ENCODE data around the gene TMC8. TPM values are rescaled to one million over a fixed set of nuclear protein-coding genes. Genes with fewer than 3 reads are reported as not detected.

Gene TMC8
- polyA plus RNA-seq, 1 experiment = not detected

GRCh38 chr17:78124836-78125137 lies 5.8 kb upstream of the TMC8 start:
- Histone ChIP-seq H3K36me3 (ENCODE audit: control insufficient read depth, insufficient read depth, low read length) (no peaks in the 10 kb centered on the region), H3K4me3 (ENCODE audit: low read depth, low read length) (no peak overlapping the region), H3K27me3 (ENCODE audit: control insufficient read depth, insufficient read depth, low read length) (peaks cover 4% of the 10 kb centered on the region; the same call in 1 of the 2 replicates)
- no peak for TF ChIP-seq CTCF (IDR thresholded peaks at IDR 0.05; ENCODE audit: insufficient read depth, low read depth, low read length)
- ChIA-PET CTCF (interaction anchor here (1.3 kb wide), 1 partner anchor 12 kb away, joined by 5 read pairs; no protein-coding TSS in a partner anchor), POLR2A (no interaction called here)
- DNase-seq (ENCODE audit: low read depth) = no peak

- Histone ChIP-seq H3K36me3 (ENCODE audit: control insufficient read depth, insufficient read depth, low read length) (no peaks in the 10 kb centered on the region), H3K27me3 (ENCODE audit: control insufficient read depth, insufficient read depth, low read length) (peaks cover 4% of the 10 kb centered on the region; the same call in 1 of the 2 replicates), H3K4me3 (ENCODE audit: low read depth, low read length) (no peak overlapping the region)
- no peak for TF ChIP-seq CTCF (IDR thresholded peaks at IDR 0.05; ENCODE audit: insufficient read depth, low read depth, low read length)
- POLR2A ChIA-PET = no interaction called here
- no peak for DNase-seq (ENCODE audit: low read depth)
- CTCF ChIA-PET = interaction anchor here (1.3 kb wide), 1 partner anchor 13 kb away, joined by 5 read pairs; no protein-coding TSS in a partner anchor
These were observed 5.2 kb upstream of the TMC8 start for GRCh38 chr17:78125138-78125913.

- CTCF ChIA-PET = interaction anchor here (1.4 to 1.8 kb wide), 2 partner anchors 12 to 14 kb away, joined by 3 to 4 read pairs; no protein-coding TSS in a partner anchor
- DNase-seq (ENCODE audit: low read depth) = no peak
These were observed 4.3 kb upstream of the TMC8 start for GRCh38 chr17:78125976-78126894.

GRCh38 chr17:78126895-78127238 lies 3.7 kb upstream of the TMC8 start:
- ChIA-PET POLR2A (no interaction called here), CTCF (interaction anchor here (1.4 to 1.8 kb wide), 2 partner anchors 12 to 14 kb away, joined by 3 to 4 read pairs; no protein-coding TSS in a partner anchor)
- TF ChIP-seq CTCF (IDR thresholded peaks at IDR 0.05; ENCODE audit: insufficient read depth, low read depth, low read length) = no peak
- Histone ChIP-seq H3K4me3 (ENCODE audit: low read depth, low read length) (no peak overlapping the region), H3K27me3 (ENCODE audit: control insufficient read depth, insufficient read depth, low read length) (peaks cover 10% of the 10 kb centered on the region), H3K36me3 (ENCODE audit: control insufficient read depth, insufficient read depth, low read length) (no peaks in the 10 kb centered on the region)
- DNase-seq (ENCODE audit: low read depth) = no peak

More at GRCh38 chr17:78125976-78126894, 4.3 kb upstream of the TMC8 start:
- Histone ChIP-seq H3K36me3 (ENCODE audit: control insufficient read depth, insufficient read depth, low read length) (no peaks in the 10 kb centered on the region), H3K27me3 (ENCODE audit: control insufficient read depth, insufficient read depth, low read length) (peaks cover 10% of the 10 kb centered on the region), H3K4me3 (ENCODE audit: low read depth, low read length) (no peak overlapping the region)
- POLR2A ChIA-PET = no interaction called here
- no peak for TF ChIP-seq CTCF (IDR thresholded peaks at IDR 0.05; ENCODE audit: insufficient read depth, low read depth, low read length)

Measured in BJ (cell line).